ENCODE data around the gene CRPPA.

DNA sequence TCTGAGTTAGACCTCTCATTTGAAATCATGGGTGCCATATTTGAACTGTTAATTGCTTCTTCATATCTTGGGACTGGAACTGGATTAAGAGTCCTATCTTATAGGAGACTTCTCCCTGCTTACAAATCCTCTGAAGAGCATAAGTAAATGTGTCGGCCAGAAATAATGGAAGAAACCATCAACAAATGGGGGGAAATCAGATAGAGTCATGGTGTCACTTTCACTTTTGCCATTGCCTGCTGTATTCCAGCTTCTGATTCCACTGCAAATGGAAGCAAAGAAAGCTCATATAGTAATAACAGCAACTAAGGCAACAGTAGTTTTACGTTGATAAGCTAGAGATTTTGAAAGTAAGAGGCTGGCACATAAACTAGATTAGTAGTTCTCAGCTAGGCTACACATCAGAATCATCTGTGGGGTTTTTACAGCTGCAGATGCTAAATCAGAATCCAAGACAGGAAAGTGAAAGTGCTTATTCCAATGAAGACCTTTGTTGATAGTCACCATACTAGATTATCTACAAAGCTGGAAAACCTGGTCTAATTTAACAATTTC lies 12.3 kb upstream of the CRPPA start:
- no peak for TF ChIP-seq MYNN (CRISPR knock-in tag; IDR thresholded peaks at IDR 0.05; ENCODE audit: low read depth)
- no peak for TF ChIP-seq ZNF850 (CRISPR knock-in tag; conservative IDR thresholded peaks at IDR 0.05)
- TF ChIP-seq, protein P1, sequence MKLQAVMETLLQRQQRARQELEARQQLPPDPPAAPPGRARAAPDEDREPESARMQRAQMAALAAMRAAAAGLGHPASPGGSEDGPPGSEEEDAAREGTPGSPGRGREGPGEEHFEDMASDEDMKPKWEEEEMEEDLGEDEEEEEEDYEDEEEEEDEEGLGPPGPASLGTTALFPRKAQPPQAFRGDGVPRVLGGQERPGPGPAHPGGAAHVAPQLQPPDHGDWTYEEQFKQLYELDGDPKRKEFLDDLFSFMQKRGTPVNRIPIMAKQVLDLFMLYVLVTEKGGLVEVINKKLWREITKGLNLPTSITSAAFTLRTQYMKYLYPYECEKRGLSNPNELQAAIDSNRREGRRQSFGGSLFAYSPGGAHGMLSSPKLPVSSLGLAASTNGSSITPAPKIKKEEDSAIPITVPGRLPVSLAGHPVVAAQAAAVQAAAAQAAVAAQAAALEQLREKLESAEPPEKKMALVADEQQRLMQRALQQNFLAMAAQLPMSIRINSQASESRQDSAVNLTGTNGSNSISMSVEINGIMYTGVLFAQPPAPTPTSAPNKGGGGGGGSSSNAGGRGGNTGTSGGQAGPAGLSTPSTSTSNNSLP (IDR thresholded peaks at IDR 0.05; ENCODE audit: low read depth, low read length): no peak
- no peak for TF ChIP-seq TGIF2 (CRISPR knock-in tag; IDR thresholded peaks at IDR 0.05)
- TF ChIP-seq ZZZ3 (CRISPR knock-in tag; IDR thresholded peaks at IDR 0.05; ENCODE audit: borderline replicate concordance): no peak
- no peak for TF ChIP-seq POLR2AphosphoS5 (IDR thresholded peaks at IDR 0.05; ENCODE audit: low read depth, low read length)
- no peak for TF ChIP-seq ZNF891 (CRISPR knock-in tag; IDR thresholded peaks at IDR 0.05)
- TF ChIP-seq, protein P2, sequence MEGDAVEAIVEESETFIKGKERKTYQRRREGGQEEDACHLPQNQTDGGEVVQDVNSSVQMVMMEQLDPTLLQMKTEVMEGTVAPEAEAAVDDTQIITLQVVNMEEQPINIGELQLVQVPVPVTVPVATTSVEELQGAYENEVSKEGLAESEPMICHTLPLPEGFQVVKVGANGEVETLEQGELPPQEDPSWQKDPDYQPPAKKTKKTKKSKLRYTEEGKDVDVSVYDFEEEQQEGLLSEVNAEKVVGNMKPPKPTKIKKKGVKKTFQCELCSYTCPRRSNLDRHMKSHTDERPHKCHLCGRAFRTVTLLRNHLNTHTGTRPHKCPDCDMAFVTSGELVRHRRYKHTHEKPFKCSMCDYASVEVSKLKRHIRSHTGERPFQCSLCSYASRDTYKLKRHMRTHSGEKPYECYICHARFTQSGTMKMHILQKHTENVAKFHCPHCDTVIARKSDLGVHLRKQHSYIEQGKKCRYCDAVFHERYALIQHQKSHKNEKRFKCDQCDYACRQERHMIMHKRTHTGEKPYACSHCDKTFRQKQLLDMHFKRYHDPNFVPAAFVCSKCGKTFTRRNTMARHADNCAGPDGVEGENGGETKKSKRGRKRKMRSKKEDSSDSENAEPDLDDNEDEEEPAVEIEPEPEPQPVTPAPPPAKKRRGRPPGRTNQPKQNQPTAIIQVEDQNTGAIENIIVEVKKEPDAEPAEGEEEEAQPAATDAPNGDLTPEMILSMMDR (CRISPR knock-in tag; IDR thresholded peaks at IDR 0.05): no peak
- TF ChIP-seq EZH2 (conservative IDR thresholded peaks at IDR 0.05; ENCODE audit: low read depth, low read length): no peak
- TF ChIP-seq CBX5 (CRISPR knock-in tag; IDR thresholded peaks at IDR 0.05; ENCODE audit: borderline replicate concordance): no peak
- no peak for TF ChIP-seq ZNF782 (CRISPR knock-in tag; IDR thresholded peaks at IDR 0.05; ENCODE audit: borderline replicate concordance)
- TF ChIP-seq POLR2A (IDR thresholded peaks at IDR 0.05; ENCODE audit: insufficient read depth in 1 of 2, low read depth in 2 of 2, low read length in 2 of 2): no peak
- TF ChIP-seq, protein P3, sequence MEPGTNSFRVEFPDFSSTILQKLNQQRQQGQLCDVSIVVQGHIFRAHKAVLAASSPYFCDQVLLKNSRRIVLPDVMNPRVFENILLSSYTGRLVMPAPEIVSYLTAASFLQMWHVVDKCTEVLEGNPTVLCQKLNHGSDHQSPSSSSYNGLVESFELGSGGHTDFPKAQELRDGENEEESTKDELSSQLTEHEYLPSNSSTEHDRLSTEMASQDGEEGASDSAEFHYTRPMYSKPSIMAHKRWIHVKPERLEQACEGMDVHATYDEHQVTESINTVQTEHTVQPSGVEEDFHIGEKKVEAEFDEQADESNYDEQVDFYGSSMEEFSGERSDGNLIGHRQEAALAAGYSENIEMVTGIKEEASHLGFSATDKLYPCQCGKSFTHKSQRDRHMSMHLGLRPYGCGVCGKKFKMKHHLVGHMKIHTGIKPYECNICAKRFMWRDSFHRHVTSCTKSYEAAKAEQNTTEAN (CRISPR knock-in tag; conservative IDR thresholded peaks at IDR 0.05): no peak
